MM.1S (cell line): ENCODE data around the gene PBX3.
A peak's percentile ranks its signal among the peaks of the same experiment; 100 is the strongest.

Source experiments
- DNase-seq: peaks from one replicate; pipeline ENCODE4 v3.0.0-alpha.2; 2015
- H2AFZ ChIP-seq: fragments of 300-600 bp; sonication (generic); 2 replicates; pipeline ENCODE4 v1.6.0; 2016; ENCODE audit warnings: antibody characterized with exemption, low read length
- H3F3A ChIP-seq: fragments of 300-600 bp; sonication (generic); 2 replicates; pipeline ENCODE4 v1.6.1; 2016; ENCODE audit warnings: mild to moderate bottlenecking, antibody characterized with exemption, low read length, moderate library complexity, mixed read lengths; ENCODE audit not compliant: insufficient read depth
- H3K27ac ChIP-seq: fragments of 300-600 bp; sonication (generic); 2 replicates; pipeline ENCODE4 v1.5.1; 2016; ENCODE audit warnings: mild to moderate bottlenecking, low read length
- H3K27me3 ChIP-seq: fragments of 300-600 bp; sonication (generic); replicated peaks from 2 replicates; pipeline ENCODE4 v1.6.0; 2016; ENCODE audit warnings: low read length; ENCODE audit not compliant: insufficient read depth
- H3K36me3 ChIP-seq: fragments of 300-600 bp; sonication (generic); replicated peaks from 2 replicates; pipeline ENCODE4 v1.6.1; 2016; ENCODE audit warnings: mild to moderate bottlenecking, low read length, mixed read lengths; ENCODE audit not compliant: insufficient read depth
- H3K4me1 ChIP-seq: fragments of 300-600 bp; sonication (generic); 2 replicates; pipeline ENCODE4 v1.6.1; 2016; ENCODE audit warnings: low read length, mixed read lengths
- H3K4me2 ChIP-seq: fragments of 300-600 bp; sonication (generic); 2 replicates; pipeline ENCODE4 v1.6.0; 2016; ENCODE audit warnings: low read depth, low read length
- H3K4me3 ChIP-seq: fragments of 300-600 bp; sonication (generic); 2 replicates; pipeline ENCODE4 v1.5.1; 2016; ENCODE audit warnings: low read length, mixed read lengths
- H3K79me2 ChIP-seq: fragments of 300-600 bp; sonication (generic); 2 replicates; pipeline ENCODE4 v1.6.1; 2016; ENCODE audit warnings: mixed run types, low read length, mixed read lengths
- H3K9ac ChIP-seq: fragments of 300-600 bp; sonication (generic); 2 replicates; pipeline ENCODE4 v1.6.1; 2016; ENCODE audit warnings: low read length, mixed read lengths
- H3K9me2 ChIP-seq: fragments of 300-600 bp; sonication (generic); replicated peaks from 2 replicates; pipeline ENCODE4 v1.6.1; 2016; ENCODE audit warnings: mild to moderate bottlenecking, low read length, mixed read lengths; ENCODE audit not compliant: insufficient read depth
- H3K9me3 ChIP-seq: fragments of 300-600 bp; sonication (generic); replicated peaks from 2 replicates; pipeline ENCODE4 v1.6.1; 2016; ENCODE audit warnings: mild to moderate bottlenecking, low read length, mixed read lengths; ENCODE audit not compliant: insufficient read depth
- H4K20me1 ChIP-seq: fragments of 300-600 bp; sonication (generic); 2 replicates; pipeline ENCODE4 v1.6.1; 2016; ENCODE audit warnings: mild to moderate bottlenecking, low read length, moderate library complexity, mixed read lengths; ENCODE audit not compliant: insufficient read depth
- CTCF ChIP-seq: fragments of 300-600 bp; sonication (generic); IDR thresholded peaks from 2 replicates; pipeline ENCODE4 v1.5.1; 2016; ENCODE audit warnings: antibody characterized with exemption, low read length, mixed read lengths
- EZH2 ChIP-seq: fragments of 300-600 bp; sonication (generic); optimal IDR thresholded peaks from 2 replicates; pipeline ENCODE3; 2017; ENCODE audit warnings: low read depth, mild to moderate bottlenecking, antibody characterized with exemption, low read length, mixed read lengths
- EZH2phosphoT487 ChIP-seq: fragments of 300-600 bp; sonication (generic); IDR thresholded peaks from 2 replicates; pipeline ENCODE4 v1.6.1; 2018; ENCODE audit warnings: antibody characterized with exemption, low read length

The PBX3 gene

DNA sequence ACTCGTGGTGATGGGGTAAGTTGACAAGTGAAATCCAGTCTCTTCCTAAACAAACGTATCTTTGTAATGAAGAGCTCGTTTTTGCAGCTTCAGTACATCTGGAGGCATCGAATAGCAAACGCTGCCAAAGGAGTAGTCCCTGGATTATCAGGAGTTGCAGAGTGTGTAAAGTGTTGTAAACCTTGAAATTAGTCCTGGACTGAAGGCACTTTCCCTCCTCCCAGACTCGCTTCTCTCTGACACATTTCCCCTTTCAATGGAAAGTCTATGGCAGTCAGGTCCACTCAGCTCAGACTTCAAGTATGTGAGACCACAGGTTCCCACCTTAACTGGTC lies 1.5 kb upstream of the PBX3 start:
- 0 out of 2 replicates have a peak, but pooled peaks cover 6% of the 10 kb centered on the region for H3K79me2 ChIP-seq
- TF ChIP-seq EZH2phosphoT487 (no peak), EZH2 (no peak), CTCF (no peak)
- H3K27me3 ChIP-seq: 0 out of 2 replicates have a peak, but pooled peaks cover 4% of the 10 kb centered on the region
- H3K9ac ChIP-seq: peak overlapping the region; percentile 6; the same call in 1 of the 2 replicates
- H3K4me1 ChIP-seq: peaks cover 8% of the 10 kb centered on the region
- H3K9me2 ChIP-seq: no peaks in the 10 kb centered on the region
- peak overlapping the region; percentile 53 for H2AFZ ChIP-seq
- no peaks in the 10 kb centered on the region for H3F3A ChIP-seq
- peak overlapping the region; percentile 49 for H3K4me3 ChIP-seq
- H3K27ac ChIP-seq: no peak overlapping the region; the same call in 1 of the 2 replicates
- no peaks in the 10 kb centered on the region for H3K36me3 ChIP-seq
- no peaks in the 10 kb centered on the region for H4K20me1 ChIP-seq
- H3K9me3 ChIP-seq: no peaks in the 10 kb centered on the region
- H3K4me2 ChIP-seq: peak overlapping the region; percentile 90
- DNase-seq: no peak

DNA sequence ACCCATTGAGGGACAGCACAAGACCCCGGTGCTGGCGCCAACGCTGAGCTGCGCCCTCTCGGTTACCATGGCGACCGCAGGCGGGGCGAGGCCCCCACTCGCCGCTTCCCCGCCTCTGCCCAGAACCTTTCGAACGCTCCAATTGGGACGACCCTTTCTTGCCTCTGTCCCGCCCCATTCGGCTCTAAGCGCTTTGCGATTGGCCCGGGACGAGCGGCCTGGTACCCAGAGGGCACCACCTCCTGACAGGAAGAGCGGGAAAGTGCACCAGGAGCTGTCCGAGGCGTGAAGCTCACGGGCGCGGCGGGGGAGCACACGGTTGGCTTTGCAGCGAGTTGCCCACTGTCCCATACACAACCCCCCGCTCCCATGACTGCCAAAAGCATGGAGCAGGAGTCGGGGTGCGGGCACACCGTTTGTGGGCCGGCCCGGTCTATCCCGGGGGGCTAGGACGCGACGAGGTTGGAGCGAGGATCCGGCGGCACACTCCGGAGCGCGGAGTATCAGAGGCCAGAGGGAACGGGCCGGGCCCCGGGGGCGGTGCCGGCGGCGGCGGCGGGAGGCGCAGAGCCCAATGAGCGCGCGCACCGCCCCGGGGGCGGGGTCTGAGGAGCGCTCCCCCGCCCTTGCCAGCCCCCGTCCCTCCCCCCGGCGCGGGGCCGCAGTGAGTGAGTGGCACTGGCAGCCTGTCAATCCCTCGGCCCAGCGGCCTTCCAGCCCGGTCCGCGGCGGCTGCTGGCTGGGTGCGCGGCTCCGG lies 978 bp upstream of the PBX3 start:
- 0 out of 2 replicates have a peak, but pooled peaks cover 4% of the 10 kb centered on the region for H3K27me3 ChIP-seq
- TF ChIP-seq CTCF (no peak), EZH2 (no peak), EZH2phosphoT487 (no peak)
- peak overlapping the region; percentile 72 for H3K27ac ChIP-seq
- H3K9ac ChIP-seq: peak overlapping the region; percentile 63; the same call in 1 of the 2 replicates
- peak overlapping the region; percentile 90 for H3K4me2 ChIP-seq
- peak; percentile 97 for DNase-seq
- H4K20me1 ChIP-seq: no peaks in the 10 kb centered on the region
- H3K9me3 ChIP-seq: no peaks in the 10 kb centered on the region
- no peaks in the 10 kb centered on the region for H3F3A ChIP-seq
- peak overlapping the region; percentile 53 for H2AFZ ChIP-seq
- no peaks in the 10 kb centered on the region for H3K36me3 ChIP-seq
- H3K9me2 ChIP-seq: no peaks in the 10 kb centered on the region
- H3K79me2 ChIP-seq: 0 out of 2 replicates have a peak, but pooled peaks cover 6% of the 10 kb centered on the region
- H3K4me3 ChIP-seq: peak overlapping the region; percentile 49
- H3K4me1 ChIP-seq: peaks cover 8% of the 10 kb centered on the region

- no peak overlapping the region for H3K4me2 ChIP-seq
- H3K79me2 ChIP-seq: 0 out of 2 replicates have a peak, but pooled peaks cover 6% of the 10 kb centered on the region
- TF ChIP-seq EZH2phosphoT487 (no peak), EZH2 (no peak), CTCF (no peak)
- no peak overlapping the region for H3K4me3 ChIP-seq
- no peaks in the 10 kb centered on the region for H3K36me3 ChIP-seq
- H3K9me2 ChIP-seq: no peaks in the 10 kb centered on the region
- no peaks in the 10 kb centered on the region for H4K20me1 ChIP-seq
- no peaks in the 10 kb centered on the region for H3F3A ChIP-seq
- 0 out of 2 replicates have a peak, but pooled peaks cover 4% of the 10 kb centered on the region for H3K27me3 ChIP-seq
- H3K27ac ChIP-seq: no peak overlapping the region
- DNase-seq: no peak
- no peak overlapping the region for H2AFZ ChIP-seq
- no peaks in the 10 kb centered on the region for H3K9me3 ChIP-seq
- H3K9ac ChIP-seq: no peak overlapping the region
- H3K4me1 ChIP-seq: peaks cover 8% of the 10 kb centered on the region
These were observed 460 bp upstream of the PBX3 start for GRCh38 chr9:125746774-125747052.
